CD4-positive, alpha-beta T cell (primary cell): ENCODE data around the gene RPS10. TPM values are rescaled to one million over a fixed set of nuclear protein-coding genes. Genes with fewer than 3 reads are reported as not detected.

ENCODE experiments used
- ATAC-seq: fragments of 200-7000 bp; cut with Tn5 transposase; one replicate; pipeline ENCODE4 v1.10.0; 2022; ENCODE audit warnings: mild to moderate bottlenecking; ENCODE audit not compliant: poor library complexity
- CTCF ChIA-PET: fragments of 350-600 bp; sonication (Branson Sonifier 250); formaldehyde crosslinking; loops from one replicate; lab custom pipeline; 2021; ENCODE audit warnings: antibody characterized with exemption, inconsistent platforms; lab: Charles Lee
- POLR2A ChIA-PET: fragments of 350-600 bp; sonication (Branson Sonifier 250); formaldehyde crosslinking; loops from one replicate; lab custom pipeline; 2021; ENCODE audit warnings: antibody characterized with exemption, inconsistent platforms; lab: Charles Lee
- DNase-seq, 14 experiments: peaks; one replicate each; pipeline ENCODE4 v3.0.0-alpha.2; 2013 to 2020; ENCODE audit warnings: mixed read lengths in 2 of 14
- H3K27ac ChIP-seq, 2 donors: one replicate each; pipeline versions ENCODE4 v1.5.1 to v1.7.0; 2013; ENCODE audit warnings: low read length in 2 of 2, low read depth in 1 of 2, mild to moderate bottlenecking in 1 of 2
- H3K27me3 ChIP-seq, 2 experiments: 1 replicate in 1 of 2; 2 replicates in 1 of 2; pipeline versions ENCODE4 v1.6.1 to v1.7.0; 2013; ENCODE audit warnings: low read length in 2 of 2, control low read depth in 1 of 2, mild to moderate bottlenecking in 1 of 2, moderate library complexity in 1 of 2; ENCODE audit not compliant: insufficient read depth in 2 of 2, control insufficient read depth in 1 of 2
- H3K36me3 ChIP-seq: one replicate; pipeline ENCODE4 v1.6.1; 2013; ENCODE audit warnings: low read length, control low read depth; ENCODE audit not compliant: insufficient read depth
- H3K4me1 ChIP-seq: one replicate; pipeline ENCODE4 v1.6.1; 2013; ENCODE audit warnings: low read length, control low read depth; ENCODE audit not compliant: insufficient read depth
- H3K4me3 ChIP-seq: one replicate; pipeline ENCODE4 v1.5.1; 2013; ENCODE audit warnings: mild to moderate bottlenecking, low read length, moderate library complexity
- H3K9me3 ChIP-seq, 2 experiments: 1 replicate in 1 of 2; 2 replicates in 1 of 2; pipeline versions ENCODE4 v1.6.1 to v1.7.0; 2013; ENCODE audit warnings: low read length in 2 of 2, mild to moderate bottlenecking in 2 of 2, control low read depth in 1 of 2, moderate library complexity in 1 of 2; ENCODE audit not compliant: control insufficient read depth in 1 of 2, insufficient read depth in 1 of 2
- H3K27ac Mint-ChIP-seq: one replicate; pipeline ENCODE4 v1.8.0; 2020; ENCODE audit warnings: mixed read lengths
- H3K27me3 Mint-ChIP-seq: one replicate; pipeline ENCODE4 v1.8.0; 2021; ENCODE audit warnings: mixed read lengths
- H3K36me3 Mint-ChIP-seq: one replicate; pipeline ENCODE4 v1.8.0; 2021; ENCODE audit warnings: low read depth, mixed read lengths
- H3K4me1 Mint-ChIP-seq: one replicate; pipeline ENCODE4 v1.8.0; 2021; ENCODE audit warnings: low read depth, mixed read lengths
- H3K4me3 Mint-ChIP-seq: one replicate; pipeline ENCODE4 v1.8.0; 2020; ENCODE audit warnings: mild to moderate bottlenecking, mixed read lengths
- H3K9me3 Mint-ChIP-seq: one replicate; pipeline ENCODE4 v1.8.0; 2020; ENCODE audit warnings: mixed read lengths
- CTCF ChIP-seq: fragments of 200-600 bp; IDR thresholded peaks from one replicate; pipeline ENCODE4 v1.8.0; 2022; ENCODE audit warnings: antibody characterized with exemption, mild to moderate bottlenecking
- intact Hi-C, 2 experiments: fragments of 100-400 bp; cut with DNase I in 1 of 2; cut with micrococcal nuclease in 1 of 2; formaldehyde crosslinking; loops; one replicate each; pipeline versions ENCODE4 v1.15.1 to v1.9.0; 2023 to 2025; cut with DNase I, micrococcal nuclease
- total RNA-seq, 174 experiments: library from RNA in 2 of 174; stranded (reverse) in 2 of 174; gene quantifications; one replicate each; pipeline ENCODE4 v1.2.3 and lab custom pipeline; 2021 to 2026

The RPS10 gene
- total RNA-seq, 2 experiments from 2014 or later: 3,088 to 3,122 TPM

- Mint-ChIP-seq H3K27ac (no peak overlapping the region), H3K4me3 (no peak overlapping the region), H3K9me3 (no peaks in the 10 kb centered on the region), H3K36me3 (no peaks in the 10 kb centered on the region), H3K4me1 (peaks cover 1% of the 10 kb centered on the region), H3K27me3 (peaks cover 22% of the 10 kb centered on the region)
- intact Hi-C loops: loop anchor here (1.0 to 10.0 kb wide), 4 partner anchors 149 to 745 kb away; partner anchors contain the start of gene TCP11 (in 1 of the 2)
- Histone ChIP-seq H3K9me3 (no peaks in the 10 kb centered on the region), H3K36me3 (no peaks in the 10 kb centered on the region), H3K27me3 (peaks cover under 1 to 3% of the 10 kb centered on the region in 2 experiments), H3K4me1 (no peaks in the 10 kb centered on the region), H3K27ac (no peak overlapping the region), H3K4me3 (no peak overlapping the region)
- ChIA-PET CTCF (interaction anchor here (0.7 to 3.1 kb wide), 8 partner anchors 16 to 680 kb away, joined by 3 to 37 read pairs (median 5); no protein-coding TSS in a partner anchor), POLR2A (interaction anchor here (0.6 to 1.5 kb wide), 5 partner anchors 147 to 429 kb away, joined by 3 to 6 read pairs (median 3); partner anchors contain the start of gene ANKS1A)
- ATAC-seq (peak; percentile 71), DNase-seq (peak in 13 of 14 experiments; percentile 13 to 76 (median 41))
- peak; percentile 71 for TF ChIP-seq CTCF
These were observed 34.2 kb upstream of the RPS10 start for GRCh38 chr6:34459899-34460593.

- Histone ChIP-seq H3K36me3 (no peaks in the 10 kb centered on the region), H3K4me1 (no peaks in the 10 kb centered on the region), H3K27me3 (no peaks in the 10 kb centered on the region), H3K27ac (no peak overlapping the region), H3K4me3 (no peak overlapping the region), H3K9me3 (no peaks in the 10 kb centered on the region)
- H3K4me3 Mint-ChIP-seq: no peak overlapping the region
- no peaks in the 10 kb centered on the region for H3K36me3 Mint-ChIP-seq
- H3K27ac Mint-ChIP-seq: no peak overlapping the region
- no peaks in the 10 kb centered on the region for H3K4me1 Mint-ChIP-seq
- DNase-seq (no peak), ATAC-seq (no peak)
- H3K9me3 Mint-ChIP-seq: no peaks in the 10 kb centered on the region
- intact Hi-C loops: no loop called here
- peaks cover 5% of the 10 kb centered on the region for H3K27me3 Mint-ChIP-seq
- ChIA-PET POLR2A (no interaction called here), CTCF (no interaction called here)
- no peak for TF ChIP-seq CTCF
These were observed 32.2 kb upstream of the RPS10 start for GRCh38 chr6:34457742-34458735.

DNA sequence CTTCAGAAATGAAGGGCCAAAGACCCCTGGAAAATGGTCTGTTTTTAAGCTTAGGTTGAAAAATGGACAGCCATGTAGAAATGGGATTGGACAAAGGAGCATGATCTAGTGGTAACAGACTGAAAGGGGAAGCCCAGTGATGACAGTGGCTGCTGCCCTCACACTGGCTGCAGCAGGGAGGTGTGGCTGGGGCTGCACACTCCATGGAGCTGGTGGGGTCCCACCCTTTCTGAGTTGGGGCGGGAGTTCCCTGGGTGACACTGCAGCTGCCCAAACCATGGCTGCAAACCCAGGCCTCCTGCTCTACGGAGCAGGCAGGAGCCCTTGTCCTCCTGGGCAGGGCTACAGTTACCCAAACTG lies 31.5 kb upstream of the RPS10 start:
- H3K4me1 ChIP-seq: no peaks in the 10 kb centered on the region
- no peaks in the 10 kb centered on the region for H3K9me3 Mint-ChIP-seq
- intact Hi-C loops: no loop called here
- CTCF ChIA-PET: no interaction called here
- no peak for TF ChIP-seq CTCF
- H3K27ac Mint-ChIP-seq: no peak overlapping the region
- H3K9me3 ChIP-seq: no peaks in the 10 kb centered on the region
- POLR2A ChIA-PET: no interaction called here
- no peaks in the 10 kb centered on the region for H3K36me3 Mint-ChIP-seq
- ATAC-seq (no peak), DNase-seq (no peak)
- no peaks in the 10 kb centered on the region for H3K27me3 Mint-ChIP-seq
- no peak overlapping the region for H3K27ac ChIP-seq
- H3K36me3 ChIP-seq: no peaks in the 10 kb centered on the region
- no peaks in the 10 kb centered on the region for H3K27me3 ChIP-seq
- H3K4me3 Mint-ChIP-seq: no peak overlapping the region
- no peak overlapping the region for H3K4me3 ChIP-seq
- no peaks in the 10 kb centered on the region for H3K4me1 Mint-ChIP-seq
